Testis (tissue), 2 donors: ENCODE measurements around the gene PDE7B.

Experiments
- CTCF ChIP-seq, 3 experiments: fragments of 450-650 bp in 2 of 3; fragments of 200-600 bp in 1 of 3; sonication (generic) in 1 of 3; IDR thresholded peaks; one replicate each; pipeline ENCODE4 v1.5.1; 2016 to 2019; ENCODE audit warnings: antibody characterized with exemption in 3 of 3, mild to moderate bottlenecking in 2 of 3, moderate library complexity in 1 of 3
- POLR2A ChIP-seq: fragments of 450-650 bp; IDR thresholded peaks from one replicate; pipeline ENCODE4 v1.6.1; 2017; ENCODE audit warnings: antibody characterized with exemption, mild to moderate bottlenecking, moderate library complexity

- TF ChIP-seq CTCF (IDR thresholded peaks at IDR 0.05) (no peak), POLR2A (no peak)
Observed at GRCh38 chr6:135990439-135990838, 138.9 kb downstream of the PDE7B start.
